Duodenal mucosa (tissue), 2 donors: ENCODE data around the gene LCE3C.
"Not testable (repeated sequence)": the region's sequence is repeated elsewhere in the genome, so short reads cannot be mapped to it uniquely, and the experiment has no call there.

ENCODE experiments used
- H3K27ac ChIP-seq: one replicate; pipeline ENCODE4 v1.7.0; 2013; ENCODE audit warnings: low read depth, low read length
- H3K27me3 ChIP-seq, 2 donors: one replicate each; pipeline ENCODE4 v1.7.0; 2013; ENCODE audit warnings: low read length in 2 of 2, control low read depth in 1 of 2; ENCODE audit not compliant: insufficient read depth in 2 of 2, control insufficient read depth in 1 of 2
- H3K36me3 ChIP-seq, 2 donors: one replicate each; pipeline ENCODE4 v1.7.0; 2013; ENCODE audit warnings: low read length in 2 of 2, control low read depth in 1 of 2; ENCODE audit not compliant: insufficient read depth in 2 of 2, control insufficient read depth in 1 of 2
- H3K4me1 ChIP-seq, 2 donors: one replicate each; pipeline ENCODE4 v1.7.0; 2013; ENCODE audit warnings: low read length in 2 of 2, control low read depth in 1 of 2; ENCODE audit not compliant: insufficient read depth in 2 of 2, control insufficient read depth in 1 of 2
- H3K4me3 ChIP-seq, 2 donors: one replicate each; pipeline ENCODE4 v1.7.0; 2013; ENCODE audit warnings: low read length in 2 of 2, low read depth in 1 of 2
- H3K9ac ChIP-seq, 2 donors: one replicate each; pipeline ENCODE4 v1.7.0; 2013; ENCODE audit warnings: low read length in 2 of 2, low read depth in 1 of 2
- H3K9me3 ChIP-seq, 2 donors: one replicate each; pipeline ENCODE4 v1.7.0; 2013; ENCODE audit warnings: low read length in 2 of 2, control low read depth in 1 of 2; ENCODE audit not compliant: control insufficient read depth in 1 of 2

LCE3C gene, protein sequence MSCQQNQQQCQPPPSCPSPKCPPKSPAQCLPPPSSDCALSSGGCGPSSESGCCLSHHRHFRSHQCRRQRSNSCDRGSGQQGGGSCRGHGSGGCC

DNA sequence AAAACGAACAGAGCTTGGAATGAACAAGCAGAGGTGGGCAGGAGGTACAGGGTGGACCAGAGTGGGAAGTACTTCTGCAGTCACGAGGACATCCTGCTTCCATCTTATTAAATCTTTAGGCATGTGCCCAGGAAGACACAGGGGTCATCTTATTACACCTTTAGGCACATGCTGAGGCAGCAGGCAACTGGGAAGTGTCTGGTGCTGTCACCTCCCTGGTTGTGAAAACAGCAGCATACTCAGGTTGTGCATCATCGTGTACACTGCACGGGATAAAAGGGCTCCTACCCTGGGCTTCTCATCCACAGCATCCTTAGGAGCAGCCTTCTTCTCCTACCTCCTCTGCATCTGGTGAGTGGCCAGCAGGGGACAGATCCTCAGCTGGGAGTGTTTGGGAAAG, at the start of gene LCE3C:
Gene LCE3C (plus strand): TSS at position 301 of the 400 bp plus-strand sequence. CDS start 498 bp downstream, outside the sequence.
- H3K4me3 ChIP-seq = no peak within 1 kb of the TSS
- no peaks in the 10 kb centered on the region for H3K27me3 ChIP-seq
- no peak within 1 kb of the TSS for H3K9ac ChIP-seq
- no peaks in the 10 kb centered on the region for H3K9me3 ChIP-seq
- H3K36me3 ChIP-seq = no peaks in the 10 kb centered on the region
- no peak within 1 kb of the TSS for H3K27ac ChIP-seq
- no peaks in the 10 kb centered on the region for H3K4me1 ChIP-seq

DNA sequence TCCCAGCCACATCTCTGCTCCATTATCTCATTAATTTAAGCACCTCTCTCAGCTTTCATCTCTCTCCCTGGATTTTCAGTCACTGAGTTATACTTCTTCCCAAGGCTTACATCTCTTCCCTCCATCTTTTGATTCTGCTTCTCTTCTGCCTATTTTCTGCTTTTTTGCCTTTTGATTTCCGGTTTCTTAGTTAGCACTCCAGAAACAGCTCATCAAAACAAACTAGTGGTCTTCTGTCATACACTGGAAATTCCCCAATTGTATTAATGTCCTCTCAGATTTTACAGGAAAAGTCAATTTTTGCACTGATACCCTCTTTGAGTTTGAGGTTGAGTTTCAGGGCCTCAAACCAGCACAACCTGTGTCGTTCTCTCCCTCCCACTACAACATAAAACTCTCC, 34.9 kb upstream of the LCE3C start:
- Histone ChIP-seq H3K27me3 (peaks cover 0 to 2% of the 10 kb centered on the region in 2 donors), H3K9me3 (no peaks in the 10 kb centered on the region), H3K36me3 (no peaks in the 10 kb centered on the region), H3K4me3 (no peak overlapping the region), H3K9ac (no peak overlapping the region), H3K4me1 (no peaks in the 10 kb centered on the region), H3K27ac (no peak overlapping the region)

DNA sequence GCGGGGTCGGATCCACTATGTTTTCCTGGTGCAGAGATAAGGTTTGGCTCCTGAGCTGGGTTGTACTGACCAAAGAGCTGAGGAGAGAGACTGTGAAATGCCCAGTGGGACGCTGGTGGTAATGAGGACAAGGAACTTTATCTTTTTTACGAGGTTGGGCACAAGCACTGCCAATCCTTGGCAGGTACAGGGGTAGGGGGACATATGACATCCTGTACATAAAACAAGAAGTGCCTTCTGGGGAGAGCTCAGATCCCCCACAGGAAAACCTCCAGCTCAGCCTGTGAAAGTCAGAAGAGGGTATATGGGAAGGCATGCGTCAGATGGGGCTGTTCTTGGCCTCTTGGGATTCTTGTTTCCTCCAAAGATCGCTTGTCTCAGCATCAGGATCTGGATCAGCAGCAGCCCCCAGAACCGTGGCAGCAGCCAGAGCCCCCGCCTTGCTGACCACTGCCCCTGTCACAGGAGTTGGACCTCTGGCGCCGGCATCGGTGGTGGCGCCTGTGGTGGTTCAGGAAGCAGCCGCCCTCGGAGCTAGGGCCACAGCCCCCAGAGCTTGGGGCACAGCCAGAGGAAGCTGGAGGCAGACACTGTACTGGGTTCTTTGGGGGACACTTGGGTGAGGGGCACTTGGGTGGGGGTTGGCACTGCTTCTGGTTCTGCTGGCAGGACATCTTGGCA, 34.4 kb upstream of the LCE3C start:
- Histone ChIP-seq H3K27me3 (peaks cover 0 to 2% of the 10 kb centered on the region in 2 donors), H3K4me1 (no peaks in the 10 kb centered on the region), H3K4me3 (no peak overlapping the region), H3K9ac (no peak overlapping the region), H3K27ac (no peak overlapping the region), H3K9me3 (no peaks in the 10 kb centered on the region), H3K36me3 (no peaks in the 10 kb centered on the region)

DNA sequence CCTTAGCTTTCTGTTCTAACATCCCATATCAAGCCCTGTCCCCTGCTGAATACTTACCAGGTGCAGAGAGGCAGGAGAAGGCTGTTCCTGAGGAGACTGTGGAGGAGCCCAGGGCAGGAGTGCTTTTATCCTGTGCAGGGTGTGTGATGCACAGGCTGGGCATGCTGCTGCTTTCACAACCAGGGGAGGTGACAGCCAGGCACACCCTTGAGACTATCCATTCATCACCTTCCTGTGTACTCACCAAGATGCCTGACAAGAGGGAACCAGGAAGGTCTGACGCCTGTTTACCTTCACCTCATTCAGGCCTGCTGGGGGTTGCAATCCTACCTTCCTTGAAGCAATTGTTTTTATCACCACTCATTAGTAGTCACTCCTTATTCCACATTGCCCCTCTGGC, 33.4 kb upstream of the LCE3C start, which contains the start of gene LCE3E:
Gene LCE3E (minus strand): TSS at position 100 of the 400 bp plus-strand sequence. CDS start 572 bp downstream, outside the sequence.
- no peak within 1 kb of the TSS for H3K27ac ChIP-seq
- H3K9ac ChIP-seq = no peak within 1 kb of the TSS
- H3K4me1 ChIP-seq = no peaks in the 10 kb centered on the region
- no peaks in the 10 kb centered on the region for H3K36me3 ChIP-seq
- no peaks in the 10 kb centered on the region for H3K9me3 ChIP-seq
- no peak within 1 kb of the TSS for H3K4me3 ChIP-seq
- no peaks in the 10 kb centered on the region for H3K27me3 ChIP-seq

DNA sequence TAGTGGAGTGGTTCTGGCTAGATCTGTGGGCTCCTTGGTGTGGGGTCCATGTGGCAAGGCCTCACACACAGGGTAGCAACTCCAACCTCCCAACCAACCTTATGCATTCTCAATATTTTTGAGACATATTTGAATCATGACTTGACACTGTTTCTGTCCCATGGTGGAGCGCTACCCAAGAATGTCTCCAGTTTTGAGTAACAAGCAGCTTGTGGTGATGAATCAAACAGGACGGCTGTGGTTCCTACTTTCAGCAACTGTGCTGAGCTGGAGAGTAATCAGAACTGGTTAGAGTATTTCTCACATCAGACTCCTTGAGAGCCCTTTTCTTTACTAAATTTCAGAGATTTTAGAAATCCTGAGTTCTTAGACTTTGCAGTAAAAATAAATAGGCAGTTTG, 22.9 kb upstream of the LCE3C start:
- Histone ChIP-seq H3K9ac (no peak overlapping the region), H3K36me3 (no peaks in the 10 kb centered on the region), H3K9me3 (no peaks in the 10 kb centered on the region), H3K27ac (no peak overlapping the region), H3K4me1 (no peaks in the 10 kb centered on the region), H3K4me3 (no peak overlapping the region), H3K27me3 (no peaks in the 10 kb centered on the region)

DNA sequence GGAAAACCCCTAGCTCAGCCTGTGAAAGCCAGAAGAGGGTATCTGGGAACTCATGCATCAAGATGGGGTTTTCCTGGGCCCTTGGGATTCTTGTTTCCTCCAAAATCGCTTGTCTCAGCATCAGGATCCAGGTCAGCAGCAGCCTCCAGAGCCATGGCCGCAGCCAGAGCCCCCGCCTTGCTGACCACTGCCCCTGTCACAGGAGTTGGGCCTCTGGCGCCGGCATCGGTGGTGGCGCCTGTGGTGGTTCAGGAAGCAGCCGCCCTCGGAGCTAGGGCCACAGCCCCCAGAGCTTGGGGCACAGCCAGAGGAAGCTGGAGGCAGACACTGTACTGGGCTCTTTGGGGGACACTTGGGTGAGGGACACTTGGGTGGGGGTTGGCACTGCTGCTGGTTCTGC, 20.5 kb upstream of the LCE3C start:
- not testable (repeated sequence) for H3K27ac ChIP-seq, H3K9ac ChIP-seq, H3K36me3 ChIP-seq

DNA sequence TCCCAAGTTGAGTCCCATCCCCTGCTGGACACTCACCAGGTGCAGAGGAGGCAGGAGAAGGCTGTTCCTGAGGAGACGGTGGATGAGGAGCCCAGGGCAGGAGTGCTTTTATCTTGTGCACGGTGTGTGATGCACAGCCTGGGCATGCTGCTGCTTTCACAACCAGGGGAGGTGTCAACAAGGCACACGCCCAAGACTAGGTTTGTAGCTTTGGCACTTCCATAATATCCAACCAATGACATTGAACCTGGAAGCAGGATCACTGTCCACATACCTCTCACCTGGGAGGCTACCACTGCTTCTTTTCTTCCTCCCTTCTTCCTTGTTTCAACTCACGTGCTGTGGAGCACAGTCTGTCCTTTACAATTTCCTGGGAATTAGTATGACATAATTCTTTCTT, 19.6 kb upstream of the LCE3C start, which contains the start of gene LCE3D:
Gene LCE3D (minus strand): TSS at position 84 of the 400 bp plus-strand sequence. CDS start 580 bp downstream, outside the sequence.
- H3K4me3 ChIP-seq = no peak within 1 kb of the TSS
- no peaks in the 10 kb centered on the region for H3K9me3 ChIP-seq
- no peak within 1 kb of the TSS for H3K9ac ChIP-seq
- H3K27ac ChIP-seq = no peak within 1 kb of the TSS
- H3K36me3 ChIP-seq = no peaks in the 10 kb centered on the region
- H3K27me3 ChIP-seq = no peaks in the 10 kb centered on the region
- no peaks in the 10 kb centered on the region for H3K4me1 ChIP-seq

More for the DNA sequence above, 20.5 kb upstream of the LCE3C start:
- H3K4me1 ChIP-seq, H3K9me3 ChIP-seq, H3K27me3 ChIP-seq, H3K4me3 ChIP-seq: not testable (repeated sequence)

DNA sequence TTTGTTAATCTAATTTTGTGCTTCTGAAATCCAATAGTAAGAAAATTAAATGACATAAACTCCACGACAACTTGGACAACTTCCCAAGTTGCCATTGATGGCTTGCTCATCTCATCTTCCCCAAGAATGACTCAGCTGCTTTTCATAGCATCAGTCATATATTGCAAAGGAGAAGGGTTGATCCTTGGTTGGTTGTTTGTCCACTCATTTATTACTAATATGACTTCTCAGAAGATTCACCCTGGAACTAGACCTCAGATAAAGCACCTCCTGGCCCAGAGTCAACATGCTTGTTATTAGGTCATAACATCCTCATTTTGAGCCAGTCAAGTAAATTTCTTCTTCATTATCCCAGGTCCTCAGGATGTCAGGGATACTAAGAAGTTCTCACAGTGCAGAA, 17.4 kb upstream of the LCE3C start:
- no peaks in the 10 kb centered on the region for H3K27me3 ChIP-seq
- H3K36me3 ChIP-seq = no peaks in the 10 kb centered on the region
- no peaks in the 10 kb centered on the region for H3K9me3 ChIP-seq
- no peaks in the 10 kb centered on the region for H3K4me1 ChIP-seq
- H3K4me3 ChIP-seq = no peak overlapping the region
- H3K27ac ChIP-seq = no peak overlapping the region
- no peak overlapping the region for H3K9ac ChIP-seq

DNA sequence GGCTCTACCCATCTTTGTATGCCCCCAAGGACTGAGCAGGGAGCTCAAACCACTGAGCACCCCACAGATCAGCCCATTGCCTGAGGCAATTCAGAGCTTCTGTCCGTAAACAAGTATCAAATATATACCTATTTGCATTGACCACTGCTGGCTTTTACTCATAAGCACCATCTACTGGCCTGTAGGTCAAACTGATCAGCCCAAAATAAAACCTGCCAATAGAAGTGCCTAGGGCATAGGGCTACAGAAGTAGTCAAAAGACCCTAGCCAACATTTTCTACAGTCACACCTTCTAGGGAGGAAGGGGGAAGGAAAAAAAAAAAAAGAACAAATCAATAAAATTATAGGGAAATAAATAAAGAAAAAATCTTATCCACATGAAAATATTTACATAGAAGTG, 14.4 kb upstream of the LCE3C start:
- Histone ChIP-seq H3K4me3 (no peak overlapping the region), H3K9ac (no peak overlapping the region), H3K27ac (no peak overlapping the region), H3K9me3 (no peaks in the 10 kb centered on the region), H3K36me3 (no peaks in the 10 kb centered on the region), H3K27me3 (no peaks in the 10 kb centered on the region), H3K4me1 (no peaks in the 10 kb centered on the region)

DNA sequence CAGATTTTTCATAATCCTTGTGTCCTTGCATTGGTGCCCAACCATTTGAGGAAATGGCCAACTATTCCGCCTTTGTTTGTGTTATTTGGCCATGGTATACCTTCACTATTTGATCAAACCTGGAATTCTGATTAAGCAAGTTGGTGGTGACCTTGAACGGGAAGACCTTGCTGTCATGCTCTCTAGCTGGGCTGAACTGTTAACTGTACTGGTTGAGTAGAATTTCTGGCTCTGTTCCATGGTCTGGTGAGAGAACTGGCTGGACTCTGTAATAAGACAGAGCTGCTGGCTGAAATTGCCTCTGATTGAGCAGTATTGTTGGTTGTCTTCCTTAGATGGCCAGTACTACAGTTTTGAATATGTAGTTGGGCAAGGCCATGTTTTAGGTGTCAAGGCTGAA, 3.0 kb upstream of the LCE3C start:
- Histone ChIP-seq H3K4me1 (no peaks in the 10 kb centered on the region), H3K4me3 (no peak overlapping the region), H3K36me3 (no peaks in the 10 kb centered on the region), H3K9ac (no peak overlapping the region), H3K9me3 (no peaks in the 10 kb centered on the region), H3K27me3 (no peaks in the 10 kb centered on the region), H3K27ac (no peak overlapping the region)
